GM21381 (cell line): ENCODE measurements around the gene CLCN6.

Experiments used
- ATAC-seq: cut with Tn5 transposase; IDR thresholded peaks from one replicate; pipeline ENCODE4 v1.9.1; 2021; ENCODE audit warnings: mild to moderate bottlenecking, moderate library complexity; ENCODE audit not compliant: unreplicated experiment

The CLCN6 gene

DNA sequence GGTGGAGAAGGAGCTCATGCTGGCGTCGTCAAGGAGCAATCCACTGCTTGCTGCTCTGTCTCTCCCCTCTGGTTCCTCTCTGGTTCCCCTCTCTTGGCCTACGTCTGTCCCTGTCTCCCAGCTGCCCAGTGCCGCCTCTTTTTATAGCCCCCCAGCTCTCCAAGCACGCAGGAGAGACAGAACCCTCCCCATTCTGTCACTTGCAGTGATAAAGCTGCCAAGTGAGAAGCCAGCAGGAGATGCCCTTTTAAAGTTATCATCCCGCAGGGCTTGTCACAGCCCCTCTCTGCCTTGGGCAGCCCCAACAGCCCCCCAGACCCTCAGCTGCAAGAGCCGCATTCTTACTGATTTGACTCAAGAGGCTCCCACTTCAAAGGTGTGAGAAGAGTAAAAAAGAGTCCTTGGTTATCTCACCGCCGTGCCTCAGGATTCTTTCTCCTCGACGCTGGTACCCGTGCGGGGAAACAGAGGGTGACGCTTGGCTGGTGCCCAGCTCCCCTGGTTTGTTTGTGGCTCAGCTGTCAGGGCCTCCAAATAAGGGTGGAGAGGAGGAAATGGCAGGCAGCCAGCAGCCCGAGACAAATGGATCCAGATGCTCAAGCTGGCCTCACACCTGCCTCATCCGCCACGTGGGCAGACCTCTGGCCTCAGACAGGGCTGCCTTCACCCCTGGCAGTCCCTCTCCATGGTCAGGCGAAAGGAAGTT, 41.8 kb downstream of the CLCN6 start, which contains the start of gene NPPA:
TSS of gene NPPA (minus strand) at position 117 of the 706 bp plus-strand sequence. CDS start at position 18, 99 bp downstream.
- ATAC-seq, result no peak

DNA sequence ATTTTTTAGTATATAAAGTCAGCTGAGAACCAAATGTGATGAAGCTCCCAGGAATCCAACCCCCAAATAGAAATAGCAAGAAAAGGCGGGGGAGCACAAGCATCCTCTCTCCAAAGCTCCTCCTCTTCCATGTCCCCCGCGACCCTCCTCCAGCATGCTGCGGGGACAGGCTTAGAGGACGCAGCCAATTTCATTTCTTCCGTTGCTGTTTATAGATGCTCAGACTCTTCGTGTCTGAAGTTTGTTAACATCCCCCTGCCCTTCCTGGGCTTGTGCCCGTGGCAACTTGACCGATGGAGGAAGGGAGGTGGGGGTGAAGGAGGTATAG, 42.3 kb downstream of the CLCN6 start:
- no peak for ATAC-seq

DNA sequence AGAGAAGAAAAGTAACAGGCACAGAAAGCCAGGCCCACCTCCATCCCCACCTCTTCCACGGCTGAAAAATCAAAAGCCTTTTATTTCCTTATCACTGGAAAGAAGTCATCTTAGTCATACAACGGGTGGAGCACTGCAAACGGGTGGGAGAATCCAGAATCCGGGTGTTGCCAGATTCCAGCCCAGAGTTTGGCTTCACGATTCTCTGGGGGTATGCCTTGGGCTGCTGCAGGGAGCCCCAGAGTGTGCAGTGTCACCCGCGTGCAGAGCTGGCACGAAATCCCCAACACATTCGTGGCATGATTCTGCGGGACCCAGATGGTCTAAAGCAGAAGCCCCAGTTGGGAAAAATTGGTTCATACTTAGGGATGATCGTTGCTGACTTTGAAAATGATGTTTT, 44.2 kb downstream of the CLCN6 start:
- no peak for ATAC-seq

- ATAC-seq, result no peak
Observed at GRCh38 chr1:11851180-11851579, 45.2 kb downstream of the CLCN6 start.

- ATAC-seq, result no peak
Observed at GRCh38 chr1:11854519-11854918, 48.5 kb downstream of the CLCN6 start.

GRCh38 chr1:11855430-11855829, 49.4 kb downstream of the CLCN6 start:
- no peak for ATAC-seq

- ATAC-seq, result no peak
Observed at GRCh38 chr1:11856698-11857097, 50.7 kb downstream of the CLCN6 start.

DNA sequence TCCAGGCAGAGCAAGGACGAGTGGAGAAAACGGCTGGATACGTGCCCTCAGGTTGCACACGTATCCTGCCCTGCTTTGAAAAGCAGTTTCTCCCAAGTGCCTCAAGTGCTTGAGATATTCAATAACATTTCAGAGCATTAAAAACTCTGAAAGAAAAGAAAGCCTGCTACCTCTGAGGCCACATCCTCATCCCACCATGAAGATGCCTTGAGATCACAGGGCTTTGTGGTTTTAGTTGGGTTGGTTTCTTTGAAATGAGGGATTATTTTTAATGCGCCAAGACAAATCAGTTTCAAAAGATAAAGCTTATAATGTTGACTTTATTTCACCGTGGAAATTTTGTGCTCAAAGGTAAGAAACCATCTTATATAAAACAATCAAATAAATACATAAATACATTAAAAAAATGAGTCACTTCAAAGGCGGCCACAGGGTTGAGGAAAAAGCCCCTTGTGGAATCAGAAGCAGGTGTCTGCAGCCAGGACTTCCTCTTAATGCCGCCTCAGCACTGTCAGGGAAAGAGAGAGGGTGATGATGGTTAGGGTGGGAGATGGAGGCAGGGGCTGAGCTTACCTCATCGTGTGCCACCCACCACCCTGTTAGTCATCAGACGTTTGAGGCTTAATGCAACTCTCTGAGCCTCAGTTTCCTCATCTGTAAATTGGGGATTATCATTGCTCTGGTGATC, 51.3 kb downstream of the CLCN6 start:
- ATAC-seq, result no peak

DNA sequence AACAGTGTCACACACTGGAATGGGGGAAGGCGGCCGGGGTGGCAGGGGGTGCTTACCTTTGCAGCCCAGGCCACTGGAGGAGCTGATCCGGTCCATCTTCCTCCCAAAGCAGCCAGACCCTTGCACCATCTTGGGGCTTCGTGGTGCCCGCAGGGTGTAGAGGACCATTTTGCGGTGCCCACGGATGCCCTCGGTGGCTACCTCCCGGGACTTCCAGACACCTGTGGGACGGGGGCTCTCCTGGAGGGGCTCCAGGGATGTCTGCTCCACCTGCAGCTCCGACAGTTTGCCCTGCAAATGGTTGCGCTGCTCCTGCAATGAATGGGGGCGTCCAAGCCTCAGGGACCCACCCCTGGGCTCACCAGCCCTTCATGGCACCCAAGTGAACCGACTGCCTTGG, 52.2 kb downstream of the CLCN6 start:
- no peak for ATAC-seq

GRCh38 chr1:11858613-11858967, 52.6 kb downstream of the CLCN6 start, which contains the start of gene NPPB:
Gene NPPB (minus strand): TSS chr1:11858945. CDS start chr1:11858833, 112 bp downstream.
- no peak for ATAC-seq

- no peak for ATAC-seq
Observed at GRCh38 chr1:11858968-11859871, 53.2 kb downstream of the CLCN6 start.

GRCh38 chr1:11860083-11860482, 54.1 kb downstream of the CLCN6 start:
- ATAC-seq, result no peak

- no peak for ATAC-seq
Observed at GRCh38 chr1:11860587-11860986, 54.6 kb downstream of the CLCN6 start.

GRCh38 chr1:11862890-11863289, 56.9 kb downstream of the CLCN6 start:
- no peak for ATAC-seq

GRCh38 chr1:11868331-11868980, 62.5 kb downstream of the CLCN6 start:
- ATAC-seq, result no peak

DNA sequence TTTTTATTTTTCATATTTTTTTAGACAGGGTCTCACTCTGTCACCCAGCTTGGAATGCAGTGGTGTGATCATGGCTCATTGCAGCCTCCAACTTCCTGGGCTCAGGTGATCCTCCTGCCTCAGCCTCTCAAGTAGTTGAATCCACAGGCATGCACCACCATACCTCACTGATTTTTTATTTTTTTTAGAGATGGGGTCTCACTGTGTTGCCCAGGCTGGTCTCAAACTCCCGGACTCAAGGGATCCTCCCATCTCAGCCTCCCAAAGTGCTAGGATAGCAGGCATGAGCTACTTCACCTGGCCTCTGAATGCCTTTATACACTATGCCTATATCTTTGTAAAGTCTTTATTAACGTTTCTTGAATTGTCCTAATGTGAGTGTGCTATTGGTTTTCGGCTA, 63.1 kb downstream of the CLCN6 start:
- no peak for ATAC-seq

DNA sequence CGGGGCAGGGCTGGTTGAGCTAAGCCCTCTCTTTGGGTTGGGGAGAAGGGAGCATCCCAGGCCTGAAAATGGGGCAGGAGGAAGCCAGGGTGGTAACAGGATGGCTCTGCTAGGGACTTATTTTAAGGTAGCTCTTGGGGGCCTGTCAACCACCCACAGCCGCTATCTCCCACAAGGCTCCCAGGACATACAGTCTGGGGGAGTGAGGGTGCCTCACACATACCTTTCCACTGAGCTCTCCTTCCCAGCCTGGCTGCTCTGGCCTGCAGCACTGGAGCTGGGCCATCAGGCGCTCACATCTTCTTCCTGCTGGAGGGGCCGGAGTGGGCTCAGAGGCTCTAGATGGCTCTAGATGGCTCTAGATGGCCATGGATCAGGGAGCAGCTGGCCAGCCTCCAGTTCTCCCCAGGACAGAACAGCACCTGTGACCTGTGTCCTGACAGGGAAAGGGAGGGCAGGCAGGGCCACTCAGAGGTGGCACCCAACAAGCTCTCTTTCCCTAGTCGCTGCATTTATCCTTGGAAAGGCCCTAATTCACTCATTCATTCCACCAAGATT, 63.7 kb downstream of the CLCN6 start:
- ATAC-seq, result no peak

DNA sequence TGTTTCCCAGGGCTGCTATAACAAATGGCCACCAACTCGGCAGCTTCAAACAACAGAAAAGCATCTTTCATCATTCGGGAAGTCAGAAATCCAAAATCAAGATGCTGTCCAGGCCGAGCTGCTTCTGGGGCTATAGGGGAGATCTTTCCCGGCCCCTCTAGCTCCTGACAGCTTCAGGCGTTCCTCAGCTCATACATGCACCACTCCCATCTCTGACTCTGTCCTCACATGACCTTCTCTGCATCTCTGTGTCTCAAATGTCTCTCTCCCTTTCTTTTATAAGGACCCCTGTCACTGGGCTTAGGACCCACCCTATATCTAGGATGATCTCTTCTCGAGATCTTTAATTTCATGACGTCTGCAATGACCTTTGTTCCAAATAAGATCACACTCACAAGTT, 66.6 kb downstream of the CLCN6 start:
- ATAC-seq, result no peak

DNA sequence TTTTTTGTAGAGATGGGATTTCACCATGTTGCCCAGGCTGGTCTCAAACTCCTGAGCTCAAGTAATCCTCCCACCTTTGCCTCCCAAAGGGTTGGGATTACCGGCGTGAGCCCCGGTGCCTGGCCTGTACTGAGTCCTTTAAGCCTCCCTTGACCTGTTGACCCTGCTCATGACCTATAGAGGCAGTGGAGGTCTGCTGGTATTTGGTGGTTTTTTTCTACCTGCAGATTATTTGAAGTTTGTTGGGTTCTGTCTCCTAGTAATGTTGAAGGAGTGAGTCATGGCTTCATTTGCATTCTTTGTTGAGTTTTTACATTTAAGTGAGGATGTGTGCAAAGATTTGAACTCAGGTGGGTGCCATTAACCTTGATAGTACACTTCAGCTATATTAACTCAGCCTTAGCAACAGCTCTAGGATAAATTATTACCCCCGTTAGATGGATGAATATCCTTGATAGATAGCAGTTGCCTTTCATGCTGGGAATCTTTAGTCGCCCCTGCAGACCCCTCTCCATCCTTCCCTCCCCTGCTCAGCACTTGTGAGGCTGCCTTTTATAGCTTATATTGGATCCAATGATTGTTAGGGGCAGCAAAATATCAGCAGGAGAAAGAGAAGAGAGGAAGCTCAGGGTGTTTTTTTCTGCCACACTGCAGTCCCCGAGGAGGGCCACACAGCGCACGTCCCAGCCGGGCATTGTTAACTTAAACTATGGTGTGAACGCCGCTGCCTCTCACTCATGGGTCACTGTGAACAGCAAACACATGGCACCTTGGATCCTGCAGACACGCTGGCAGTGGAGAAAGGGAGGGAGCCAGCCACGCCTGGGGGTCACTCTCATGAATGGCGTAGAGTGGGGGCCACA, 67.6 kb downstream of the CLCN6 start:
- no peak for ATAC-seq

GRCh38 chr1:11874258-11874562, 68.2 kb downstream of the CLCN6 start:
- no peak for ATAC-seq
